HepG2 (cell line): ENCODE data around the gene ZC3H7B. TPM values are rescaled to one million over a fixed set of nuclear protein-coding genes. Genes with fewer than 3 reads are reported as not detected.

Experiments used
- CHD4 ChIP-seq: fragments of 200-600 bp; sonication (generic); IDR thresholded peaks from 2 replicates; pipeline ENCODE4 v1.7.0; 2017; ENCODE audit warnings: mild to moderate bottlenecking, low read length, borderline replicate concordance
- HNRNPL ChIP-seq: fragments of 200-400 bp; formaldehyde crosslinking; IDR thresholded peaks from 2 replicates; pipeline ENCODE4 v1.6.1; 2017; ENCODE audit warnings: mild to moderate bottlenecking, low read depth, low read length
- MED8 ChIP-seq: sonication (generic); formaldehyde crosslinking; IDR thresholded peaks from 2 replicates; pipeline ENCODE4 v1.8.1; 2023; ENCODE audit warnings: mild to moderate bottlenecking, missing genetic modification reagents; ENCODE audit not compliant: insufficient replicate concordance
- POLR2AphosphoS5 ChIP-seq: IDR thresholded peaks from 2 replicates; pipeline ENCODE4 v1.6.1; 2012; ENCODE audit warnings: low read depth, low read length
- polyA plus RNA-seq, 8 experiments: library from polyadenylated mRNA; depleted of rRNA in 3 of 8; stranded (reverse) in 7 of 8; unstranded in 1 of 8; fragments of >200 nt; fragmentation: Illumina TruSeq in 4 of 8; extraction: Trizol in 4 of 8; gene quantifications; 2 replicates each; pipeline versions ENCODE4 v1.2.1 to v1.2.3, GENCODE V29; 2011 to 2016; ENCODE audit warnings: low read depth in 4 of 8, missing spikeins in 1 of 8, mixed read lengths in 1 of 8; ENCODE audit not compliant: insufficient read depth in 1 of 8
- total RNA-seq, 5 experiments: library from RNA; depleted of rRNA; stranded (reverse); fragments of >200 nt; fragmentation: Illumina TruSeq; extraction: Trizol; gene quantifications; 2 replicates each; pipeline ENCODE4 v1.2.3, GENCODE V29; 2016; ENCODE audit warnings: low read depth in 1 of 5
- TF ChIP-seq, protein P1 (sequence below): sonication (generic); formaldehyde crosslinking; IDR thresholded peaks from 2 replicates; pipeline ENCODE4 v1.5.0; 2020; ENCODE audit warnings: mild to moderate bottlenecking, missing genetic modification reagents, borderline replicate concordance
- TF ChIP-seq, protein P2 (sequence below): sonication (generic); formaldehyde crosslinking; IDR thresholded peaks from 2 replicates; pipeline ENCODE4 v1.5.1; 2020; ENCODE audit warnings: missing genetic modification reagents, mild to moderate bottlenecking, borderline replicate concordance
- TF ChIP-seq, protein P3 (sequence below): sonication (generic); formaldehyde crosslinking; IDR thresholded peaks from 2 replicates; pipeline ENCODE4 v1.4.0; 2020; ENCODE audit warnings: missing genetic modification reagents, borderline replicate concordance
- TF ChIP-seq, protein P4 (sequence below): sonication (generic); formaldehyde crosslinking; IDR thresholded peaks from 2 replicates; pipeline ENCODE4 v1.8.0; 2022; ENCODE audit warnings: missing genetic modification reagents, mild to moderate bottlenecking, moderate library complexity, borderline replicate concordance

ZC3H7B gene
- total and polyA plus RNA-seq, 2 of the 13 experiments (the other 11 are each of a cell fraction or from before 2014, with no cell fraction given): 26.4 to 37.2 TPM

DNA sequence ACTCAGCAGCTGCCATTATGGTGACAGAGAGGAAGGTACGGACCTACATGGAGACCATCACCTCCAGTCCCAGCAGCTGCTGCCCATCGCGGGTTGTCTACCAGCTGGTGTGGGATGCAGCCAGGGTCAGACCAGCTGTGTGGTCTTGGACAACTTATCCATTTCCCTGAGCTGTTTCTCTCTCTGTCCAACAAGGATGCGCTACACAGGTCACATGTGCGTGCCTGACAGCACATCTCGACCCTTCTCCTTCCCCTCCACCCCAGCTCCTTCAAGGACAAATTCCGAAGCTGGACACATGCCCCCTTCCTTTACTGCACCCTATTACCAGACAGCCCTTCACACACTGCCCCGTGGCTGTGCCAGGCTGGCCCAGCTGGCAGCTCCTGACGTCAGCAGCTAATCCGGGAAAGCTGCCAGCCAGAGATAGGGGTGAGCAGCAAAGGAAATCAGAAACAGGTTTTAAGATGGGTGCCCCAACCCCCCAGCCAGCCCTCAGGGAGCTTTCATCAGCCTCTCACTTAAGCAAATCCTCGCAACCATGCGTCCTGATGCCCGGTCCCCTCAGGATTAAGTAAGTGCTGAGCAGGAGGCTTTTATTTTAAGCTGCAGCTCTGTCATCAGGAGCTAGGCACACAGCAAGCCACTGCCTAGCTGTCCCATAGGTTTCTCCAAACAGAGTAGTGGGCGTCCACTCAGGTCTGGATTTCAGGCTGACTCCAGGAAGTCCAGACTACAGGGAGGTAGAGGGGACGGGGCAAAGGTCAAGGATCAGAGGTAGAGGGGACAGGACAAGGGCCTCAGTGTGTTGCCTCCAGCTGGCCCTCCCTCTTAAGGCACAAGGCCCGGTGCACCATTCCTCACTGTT is 100.7 kb downstream of the ZC3H7B start (continued):
- TF ChIP-seq, protein P1, sequence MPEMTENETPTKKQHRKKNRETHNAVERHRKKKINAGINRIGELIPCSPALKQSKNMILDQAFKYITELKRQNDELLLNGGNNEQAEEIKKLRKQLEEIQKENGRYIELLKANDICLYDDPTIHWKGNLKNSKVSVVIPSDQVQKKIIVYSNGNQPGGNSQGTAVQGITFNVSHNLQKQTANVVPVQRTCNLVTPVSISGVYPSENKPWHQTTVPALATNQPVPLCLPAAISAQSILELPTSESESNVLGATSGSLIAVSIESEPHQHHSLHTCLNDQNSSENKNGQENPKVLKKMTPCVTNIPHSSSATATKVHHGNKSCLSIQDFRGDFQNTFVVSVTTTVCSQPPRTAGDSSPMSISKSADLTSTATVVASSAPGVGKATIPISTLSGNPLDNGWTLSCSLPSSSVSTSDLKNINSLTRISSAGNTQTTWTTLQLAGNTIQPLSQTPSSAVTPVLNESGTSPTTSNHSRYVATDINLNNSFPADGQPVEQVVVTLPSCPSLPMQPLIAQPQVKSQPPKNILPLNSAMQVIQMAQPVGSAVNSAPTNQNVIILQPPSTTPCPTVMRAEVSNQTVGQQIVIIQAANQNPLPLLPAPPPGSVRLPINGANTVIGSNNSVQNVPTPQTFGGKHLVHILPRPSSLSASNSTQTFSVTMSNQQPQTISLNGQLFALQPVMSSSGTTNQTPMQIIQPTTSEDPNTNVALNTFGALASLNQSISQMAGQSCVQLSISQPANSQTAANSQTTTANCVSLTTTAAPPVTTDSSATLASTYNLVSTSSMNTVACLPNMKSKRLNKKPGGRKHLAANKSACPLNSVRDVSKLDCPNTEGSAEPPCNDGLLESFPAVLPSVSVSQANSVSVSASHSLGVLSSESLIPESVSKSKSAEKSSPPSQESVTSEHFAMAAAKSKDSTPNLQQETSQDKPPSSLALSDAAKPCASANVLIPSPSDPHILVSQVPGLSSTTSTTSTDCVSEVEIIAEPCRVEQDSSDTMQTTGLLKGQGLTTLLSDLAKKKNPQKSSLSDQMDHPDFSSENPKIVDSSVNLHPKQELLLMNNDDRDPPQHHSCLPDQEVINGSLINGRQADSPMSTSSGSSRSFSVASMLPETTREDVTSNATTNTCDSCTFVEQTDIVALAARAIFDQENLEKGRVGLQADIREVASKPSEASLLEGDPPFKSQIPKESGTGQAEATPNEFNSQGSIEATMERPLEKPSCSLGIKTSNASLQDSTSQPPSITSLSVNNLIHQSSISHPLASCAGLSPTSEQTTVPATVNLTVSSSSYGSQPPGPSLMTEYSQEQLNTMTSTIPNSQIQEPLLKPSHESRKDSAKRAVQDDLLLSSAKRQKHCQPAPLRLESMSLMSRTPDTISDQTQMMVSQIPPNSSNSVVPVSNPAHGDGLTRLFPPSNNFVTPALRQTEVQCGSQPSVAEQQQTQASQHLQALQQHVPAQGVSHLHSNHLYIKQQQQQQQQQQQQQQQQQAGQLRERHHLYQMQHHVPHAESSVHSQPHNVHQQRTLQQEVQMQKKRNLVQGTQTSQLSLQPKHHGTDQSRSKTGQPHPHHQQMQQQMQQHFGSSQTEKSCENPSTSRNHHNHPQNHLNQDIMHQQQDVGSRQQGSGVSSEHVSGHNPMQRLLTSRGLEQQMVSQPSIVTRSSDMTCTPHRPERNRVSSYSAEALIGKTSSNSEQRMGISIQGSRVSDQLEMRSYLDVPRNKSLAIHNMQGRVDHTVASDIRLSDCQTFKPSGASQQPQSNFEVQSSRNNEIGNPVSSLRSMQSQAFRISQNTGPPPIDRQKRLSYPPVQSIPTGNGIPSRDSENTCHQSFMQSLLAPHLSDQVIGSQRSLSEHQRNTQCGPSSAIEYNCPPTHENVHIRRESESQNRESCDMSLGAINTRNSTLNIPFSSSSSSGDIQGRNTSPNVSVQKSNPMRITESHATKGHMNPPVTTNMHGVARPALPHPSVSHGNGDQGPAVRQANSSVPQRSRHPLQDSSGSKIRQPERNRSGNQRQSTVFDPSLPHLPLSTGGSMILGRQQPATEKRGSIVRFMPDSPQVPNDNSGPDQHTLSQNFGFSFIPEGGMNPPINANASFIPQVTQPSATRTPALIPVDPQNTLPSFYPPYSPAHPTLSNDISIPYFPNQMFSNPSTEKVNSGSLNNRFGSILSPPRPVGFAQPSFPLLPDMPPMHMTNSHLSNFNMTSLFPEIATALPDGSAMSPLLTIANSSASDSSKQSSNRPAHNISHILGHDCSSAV: no peak
- TF ChIP-seq, protein P2, sequence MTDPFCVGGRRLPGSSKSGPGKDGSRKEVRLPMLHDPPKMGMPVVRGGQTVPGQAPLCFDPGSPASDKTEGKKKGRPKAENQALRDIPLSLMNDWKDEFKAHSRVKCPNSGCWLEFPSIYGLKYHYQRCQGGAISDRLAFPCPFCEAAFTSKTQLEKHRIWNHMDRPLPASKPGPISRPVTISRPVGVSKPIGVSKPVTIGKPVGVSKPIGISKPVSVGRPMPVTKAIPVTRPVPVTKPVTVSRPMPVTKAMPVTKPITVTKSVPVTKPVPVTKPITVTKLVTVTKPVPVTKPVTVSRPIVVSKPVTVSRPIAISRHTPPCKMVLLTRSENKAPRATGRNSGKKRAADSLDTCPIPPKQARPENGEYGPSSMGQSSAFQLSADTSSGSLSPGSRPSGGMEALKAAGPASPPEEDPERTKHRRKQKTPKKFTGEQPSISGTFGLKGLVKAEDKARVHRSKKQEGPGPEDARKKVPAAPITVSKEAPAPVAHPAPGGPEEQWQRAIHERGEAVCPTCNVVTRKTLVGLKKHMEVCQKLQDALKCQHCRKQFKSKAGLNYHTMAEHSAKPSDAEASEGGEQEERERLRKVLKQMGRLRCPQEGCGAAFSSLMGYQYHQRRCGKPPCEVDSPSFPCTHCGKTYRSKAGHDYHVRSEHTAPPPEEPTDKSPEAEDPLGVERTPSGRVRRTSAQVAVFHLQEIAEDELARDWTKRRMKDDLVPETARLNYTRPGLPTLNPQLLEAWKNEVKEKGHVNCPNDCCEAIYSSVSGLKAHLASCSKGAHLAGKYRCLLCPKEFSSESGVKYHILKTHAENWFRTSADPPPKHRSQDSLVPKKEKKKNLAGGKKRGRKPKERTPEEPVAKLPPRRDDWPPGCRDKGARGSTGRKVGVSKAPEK: no peak
- TF ChIP-seq, protein P3, sequence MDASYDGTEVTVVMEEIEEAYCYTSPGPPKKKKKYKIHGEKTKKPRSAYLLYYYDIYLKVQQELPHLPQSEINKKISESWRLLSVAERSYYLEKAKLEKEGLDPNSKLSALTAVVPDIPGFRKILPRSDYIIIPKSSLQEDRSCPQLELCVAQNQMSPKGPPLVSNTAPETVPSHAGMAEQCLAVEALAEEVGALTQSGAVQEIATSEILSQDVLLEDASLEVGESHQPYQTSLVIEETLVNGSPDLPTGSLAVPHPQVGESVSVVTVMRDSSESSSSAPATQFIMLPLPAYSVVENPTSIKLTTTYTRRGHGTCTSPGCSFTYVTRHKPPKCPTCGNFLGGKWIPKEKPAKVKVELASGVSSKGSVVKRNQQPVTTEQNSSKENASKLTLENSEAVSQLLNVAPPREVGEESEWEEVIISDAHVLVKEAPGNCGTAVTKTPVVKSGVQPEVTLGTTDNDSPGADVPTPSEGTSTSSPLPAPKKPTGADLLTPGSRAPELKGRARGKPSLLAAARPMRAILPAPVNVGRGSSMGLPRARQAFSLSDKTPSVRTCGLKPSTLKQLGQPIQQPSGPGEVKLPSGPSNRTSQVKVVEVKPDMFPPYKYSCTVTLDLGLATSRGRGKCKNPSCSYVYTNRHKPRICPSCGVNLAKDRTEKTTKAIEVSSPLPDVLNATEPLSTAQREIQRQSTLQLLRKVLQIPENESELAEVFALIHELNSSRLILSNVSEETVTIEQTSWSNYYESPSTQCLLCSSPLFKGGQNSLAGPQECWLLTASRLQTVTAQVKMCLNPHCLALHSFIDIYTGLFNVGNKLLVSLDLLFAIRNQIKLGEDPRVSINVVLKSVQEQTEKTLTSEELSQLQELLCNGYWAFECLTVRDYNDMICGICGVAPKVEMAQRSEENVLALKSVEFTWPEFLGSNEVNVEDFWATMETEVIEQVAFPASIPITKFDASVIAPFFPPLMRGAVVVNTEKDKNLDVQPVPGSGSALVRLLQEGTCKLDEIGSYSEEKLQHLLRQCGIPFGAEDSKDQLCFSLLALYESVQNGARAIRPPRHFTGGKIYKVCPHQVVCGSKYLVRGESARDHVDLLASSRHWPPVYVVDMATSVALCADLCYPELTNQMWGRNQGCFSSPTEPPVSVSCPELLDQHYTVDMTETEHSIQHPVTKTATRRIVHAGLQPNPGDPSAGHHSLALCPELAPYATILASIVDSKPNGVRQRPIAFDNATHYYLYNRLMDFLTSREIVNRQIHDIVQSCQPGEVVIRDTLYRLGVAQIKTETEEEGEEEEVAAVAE: no peak
- TF ChIP-seq MED8 (CRISPR knock-in tag) (no peak), CHD4 (no peak), HNRNPL (0 out of 2 replicates have a peak, but pooled peaks have one; percentile 75), POLR2AphosphoS5 (no peak)
- TF ChIP-seq, protein P4, sequence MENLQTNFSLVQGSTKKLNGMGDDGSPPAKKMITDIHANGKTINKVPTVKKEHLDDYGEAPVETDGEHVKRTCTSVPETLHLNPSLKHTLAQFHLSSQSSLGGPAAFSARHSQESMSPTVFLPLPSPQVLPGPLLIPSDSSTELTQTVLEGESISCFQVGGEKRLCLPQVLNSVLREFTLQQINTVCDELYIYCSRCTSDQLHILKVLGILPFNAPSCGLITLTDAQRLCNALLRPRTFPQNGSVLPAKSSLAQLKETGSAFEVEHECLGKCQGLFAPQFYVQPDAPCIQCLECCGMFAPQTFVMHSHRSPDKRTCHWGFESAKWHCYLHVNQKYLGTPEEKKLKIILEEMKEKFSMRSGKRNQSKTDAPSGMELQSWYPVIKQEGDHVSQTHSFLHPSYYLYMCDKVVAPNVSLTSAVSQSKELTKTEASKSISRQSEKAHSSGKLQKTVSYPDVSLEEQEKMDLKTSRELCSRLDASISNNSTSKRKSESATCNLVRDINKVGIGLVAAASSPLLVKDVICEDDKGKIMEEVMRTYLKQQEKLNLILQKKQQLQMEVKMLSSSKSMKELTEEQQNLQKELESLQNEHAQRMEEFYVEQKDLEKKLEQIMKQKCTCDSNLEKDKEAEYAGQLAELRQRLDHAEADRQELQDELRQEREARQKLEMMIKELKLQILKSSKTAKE: no peak
